GM18951 (cell line): ENCODE data around the gene CARNS1.

Experiments used
- POLR2A ChIP-seq: IDR thresholded peaks from 4 replicates; pipeline ENCODE4 v1.6.1; 2011; ENCODE audit warnings: mild to moderate bottlenecking; ENCODE audit not compliant: insufficient read length, insufficient read depth; ENCODE audit errors: extremely low read depth
- in situ Hi-C: fragments of 300-500 bp; cut with MboI; formaldehyde crosslinking; loops from one replicate; pipeline ENCODE4 v1.12.0; 2022; ENCODE audit warnings: low sequenced_read_pairs, mixed read lengths, inconsistent platforms; ENCODE audit not compliant: unreplicated experiment

CARNS1 gene, protein sequence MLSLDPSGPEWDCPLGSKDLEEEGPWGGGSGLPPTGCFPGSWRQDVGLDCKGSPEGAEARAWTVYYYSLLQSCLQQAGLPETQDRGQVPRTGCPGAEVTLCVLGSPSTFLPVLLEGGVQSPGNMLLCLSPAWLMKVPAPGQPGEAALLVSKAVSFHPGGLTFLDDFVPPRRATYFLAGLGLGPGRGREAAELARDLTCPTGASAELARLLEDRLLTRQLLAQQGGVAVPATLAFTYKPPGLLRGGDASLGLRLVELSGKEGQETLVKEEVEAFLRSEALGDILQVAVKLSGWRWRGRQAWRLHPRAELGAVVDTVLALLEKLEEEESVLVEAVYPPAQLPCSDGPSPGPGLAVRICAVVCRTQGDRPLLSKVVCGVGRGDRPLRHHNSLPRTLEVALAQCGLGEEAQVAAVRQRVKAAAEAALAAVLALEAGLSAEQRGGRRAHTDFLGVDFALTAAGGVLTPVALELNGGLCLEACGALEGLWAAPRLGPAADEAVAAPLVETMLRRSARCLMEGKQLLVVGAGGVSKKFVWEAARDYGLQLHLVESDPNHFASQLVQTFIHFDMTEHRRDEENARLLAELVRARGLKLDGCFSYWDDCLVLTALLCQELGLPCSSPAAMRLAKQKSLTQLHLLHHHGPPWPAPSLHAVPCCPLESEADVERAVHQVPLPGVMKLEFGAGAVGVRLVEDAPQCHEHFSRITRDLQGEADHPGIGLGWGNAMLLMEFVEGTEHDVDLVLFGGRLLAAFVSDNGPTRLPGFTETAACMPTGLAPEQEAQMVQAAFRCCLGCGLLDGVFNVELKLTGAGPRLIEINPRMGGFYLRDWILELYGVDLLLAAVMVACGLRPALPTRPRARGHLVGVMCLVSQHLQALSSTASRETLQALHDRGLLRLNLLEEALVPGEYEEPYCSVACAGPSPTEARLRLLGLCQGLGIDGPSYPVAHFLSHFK

DNA sequence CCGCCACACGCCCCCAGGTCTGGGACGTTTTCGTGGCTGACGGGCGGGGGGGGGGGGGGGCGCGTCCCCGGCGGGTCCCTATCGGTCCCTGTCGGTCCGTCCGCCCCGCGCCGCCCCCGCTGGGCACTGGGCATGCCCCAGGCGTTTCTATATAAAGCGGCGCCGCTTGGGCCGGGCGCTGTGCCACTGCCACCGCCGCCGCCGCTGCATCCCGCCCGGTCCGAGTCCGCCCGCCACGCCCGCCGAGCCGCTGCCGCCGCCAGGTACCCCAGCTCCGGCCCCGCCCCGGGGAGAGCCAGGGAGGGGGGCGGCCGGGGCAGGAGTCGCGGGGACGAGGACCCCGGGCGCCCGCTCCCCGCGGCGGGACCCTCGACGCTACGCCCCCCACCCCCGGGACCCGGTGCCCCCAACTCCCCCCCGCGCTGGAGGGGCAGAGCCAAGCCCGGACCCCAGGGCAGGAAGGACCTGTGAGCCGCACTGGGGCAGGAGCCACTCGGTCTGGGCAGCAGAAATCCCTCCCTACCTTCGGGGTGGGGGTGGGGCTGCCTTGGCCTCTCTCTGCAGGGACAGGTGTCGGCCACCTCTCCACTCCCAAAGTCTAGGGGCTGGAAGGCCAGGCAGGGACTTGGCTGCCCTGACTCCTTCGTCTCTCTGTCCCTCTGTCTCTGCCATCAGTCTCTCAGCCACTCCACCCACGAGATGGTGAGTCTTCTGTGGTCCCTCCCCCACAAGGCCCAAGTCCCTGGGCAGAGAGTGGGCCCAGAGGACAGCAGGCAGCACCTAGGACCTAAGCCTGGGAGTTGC, at the start of gene CARNS1:
TSS of gene CARNS1 (plus strand) at position 178 of the 804 bp plus-strand sequence. CDS start at position 700, 522 bp downstream.
- no peak for TF ChIP-seq POLR2A
- in situ Hi-C loops = no loop called here

DNA sequence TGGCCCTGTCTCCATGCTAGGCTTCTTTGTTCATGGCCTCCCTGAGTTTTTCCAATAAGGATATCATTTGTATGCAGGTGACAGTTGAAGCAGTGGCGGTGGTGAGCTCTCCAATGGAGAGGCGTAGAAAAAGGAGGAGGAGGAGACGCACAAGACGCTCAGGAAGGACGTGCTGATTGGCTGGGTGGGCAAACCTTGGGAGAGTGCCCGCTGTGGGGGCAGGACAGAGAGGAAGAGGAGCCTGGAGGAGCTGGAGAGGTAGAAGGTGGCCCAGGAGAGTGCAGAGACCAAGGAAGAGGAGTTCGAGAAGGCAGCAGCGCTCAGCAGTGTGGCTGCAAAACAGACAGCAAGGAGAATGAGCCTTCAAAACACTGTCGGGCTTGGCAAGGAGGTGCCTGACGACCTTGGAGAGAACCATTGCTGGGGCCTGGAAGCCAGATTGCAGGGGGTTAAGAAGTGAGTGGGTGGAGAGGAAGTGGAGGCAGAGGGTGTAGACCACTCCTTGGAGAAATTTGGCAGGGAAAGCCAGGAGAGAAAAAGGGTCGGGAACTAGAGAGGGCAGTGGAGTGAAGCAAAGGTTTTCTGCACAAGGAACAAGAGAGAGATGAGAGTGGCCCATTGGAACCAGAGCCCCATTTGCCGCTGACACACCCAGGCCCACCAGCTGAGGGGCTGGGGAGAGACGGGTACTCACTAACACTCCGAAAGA, 49.6 kb upstream of the CARNS1 start:
- in situ Hi-C loops = no loop called here
- TF ChIP-seq POLR2A = no peak

DNA sequence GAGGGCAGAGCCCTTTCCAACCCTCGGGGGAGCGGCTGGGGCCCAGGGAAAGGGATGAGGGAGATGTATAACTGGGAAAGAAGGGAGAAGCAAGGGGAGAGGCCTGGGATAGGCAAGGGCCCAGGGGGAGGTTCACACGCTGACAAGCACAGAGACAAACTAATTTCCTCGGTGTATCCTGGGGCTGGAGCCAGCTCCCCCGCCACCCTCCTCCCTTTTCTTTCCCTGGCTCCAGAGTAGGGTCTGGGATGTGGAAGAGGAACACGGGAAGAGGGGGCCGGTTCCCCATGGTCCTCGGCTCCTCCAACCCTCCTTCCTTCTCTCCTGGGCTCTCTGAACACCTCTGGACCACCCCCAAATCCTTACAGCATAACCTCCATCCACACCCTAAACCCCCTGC, 48.9 kb upstream of the CARNS1 start:
- TF ChIP-seq POLR2A = no peak
- in situ Hi-C loops = no loop called here

DNA sequence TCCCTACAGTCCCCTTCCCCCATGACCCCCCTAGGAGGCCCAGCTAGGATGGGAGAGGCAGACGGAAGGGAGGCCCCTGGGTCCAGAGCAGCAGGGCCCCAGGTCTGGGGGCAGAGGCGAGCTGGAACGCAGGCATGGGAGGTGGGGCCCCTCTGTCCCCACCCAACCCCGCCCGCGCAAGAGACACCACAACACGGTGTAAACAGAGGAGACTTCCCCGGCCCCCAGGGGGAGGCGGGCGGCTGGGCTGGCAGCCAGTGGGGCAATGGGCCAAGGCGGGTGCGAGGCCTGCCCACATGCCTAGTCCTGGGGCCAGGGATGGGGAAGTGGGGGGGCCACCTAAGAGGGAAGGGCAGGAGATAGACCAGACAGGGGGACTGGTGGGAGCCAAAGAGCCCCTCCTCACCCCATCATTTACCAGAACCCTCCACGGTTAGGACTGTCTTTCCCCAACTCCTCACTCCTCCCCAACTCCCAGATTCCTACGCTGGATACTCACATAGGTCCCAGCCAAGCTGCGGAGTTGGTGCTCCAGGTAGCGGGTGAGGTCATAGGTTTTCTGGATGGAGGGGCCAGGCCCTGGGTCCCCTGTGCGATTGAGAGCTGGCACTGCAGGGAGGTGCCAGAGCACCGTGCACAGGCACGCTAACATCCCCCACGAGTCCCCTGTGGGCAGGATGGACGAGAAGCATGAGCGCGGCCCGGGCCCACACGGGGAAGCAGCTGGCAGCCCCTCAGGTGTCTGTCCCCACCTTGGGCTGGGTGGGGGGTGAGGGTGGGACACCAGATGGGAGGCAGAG, 48.3 kb upstream of the CARNS1 start:
- in situ Hi-C loops = no loop called here
- no peak for TF ChIP-seq POLR2A

DNA sequence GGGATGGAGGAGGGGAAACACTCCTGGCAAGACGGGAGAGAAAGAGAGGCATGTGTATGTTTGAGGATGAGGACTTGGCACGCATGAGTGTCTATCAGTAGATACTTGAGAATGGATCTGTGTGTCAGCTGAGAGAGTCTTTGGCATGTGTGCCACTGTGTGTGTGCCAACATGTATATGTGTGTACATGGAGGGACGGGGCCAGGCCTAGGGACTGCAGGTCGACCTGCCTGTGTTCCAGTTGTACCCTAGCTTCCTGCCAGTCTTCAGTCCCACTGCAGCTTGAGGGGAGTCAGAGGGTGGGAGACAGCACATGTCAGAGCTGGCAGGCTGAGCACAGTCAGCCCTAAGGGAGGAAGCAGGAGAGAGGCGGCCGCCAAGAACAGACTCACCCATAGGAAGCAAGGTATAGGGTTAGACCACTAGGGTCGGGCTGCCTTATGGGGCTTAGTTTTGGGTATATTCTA, 47.7 kb upstream of the CARNS1 start:
- in situ Hi-C loops = no loop called here
- no peak for TF ChIP-seq POLR2A

DNA sequence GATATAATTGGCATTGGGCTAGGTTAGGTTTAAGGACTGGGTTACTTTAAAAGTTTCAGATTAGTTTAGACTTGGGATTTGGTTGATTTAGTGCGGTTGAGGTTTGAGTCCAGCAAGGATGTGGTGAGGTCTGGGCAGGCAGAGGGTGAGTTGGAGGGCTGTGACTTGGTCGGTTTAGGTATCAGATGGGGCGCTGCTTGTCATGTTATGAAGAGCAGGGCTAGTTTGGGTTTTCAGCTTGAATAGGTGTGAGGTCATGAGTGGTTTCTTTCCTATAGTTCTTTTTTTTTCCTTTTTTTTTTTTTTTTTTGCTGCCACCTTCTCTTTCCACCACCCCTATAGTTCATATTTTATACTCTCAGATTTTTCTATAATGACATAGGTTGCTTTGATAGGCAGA, 46.9 kb upstream of the CARNS1 start:
- no peak for TF ChIP-seq POLR2A
- in situ Hi-C loops = no loop called here

DNA sequence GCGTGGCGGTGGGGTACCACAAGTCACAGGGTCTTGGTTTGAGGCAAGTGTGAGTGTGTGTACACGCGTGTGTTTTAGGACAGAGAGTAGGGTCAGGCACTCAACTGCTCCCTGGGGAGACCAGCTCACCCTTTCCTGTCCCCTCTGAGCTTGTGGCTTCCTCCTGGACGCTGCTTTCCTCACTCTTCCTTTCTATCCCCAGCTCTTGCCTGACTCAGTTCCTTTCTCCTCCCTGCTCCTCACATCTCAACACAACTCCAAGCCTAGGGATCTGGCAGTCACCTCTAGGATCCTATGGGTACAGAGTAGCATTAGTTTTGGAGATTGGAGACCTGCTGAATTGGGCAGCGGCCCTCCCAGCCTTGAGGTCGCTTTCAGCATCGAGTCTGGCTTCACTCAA, 46.2 kb upstream of the CARNS1 start:
- in situ Hi-C loops = no loop called here
- no peak for TF ChIP-seq POLR2A

DNA sequence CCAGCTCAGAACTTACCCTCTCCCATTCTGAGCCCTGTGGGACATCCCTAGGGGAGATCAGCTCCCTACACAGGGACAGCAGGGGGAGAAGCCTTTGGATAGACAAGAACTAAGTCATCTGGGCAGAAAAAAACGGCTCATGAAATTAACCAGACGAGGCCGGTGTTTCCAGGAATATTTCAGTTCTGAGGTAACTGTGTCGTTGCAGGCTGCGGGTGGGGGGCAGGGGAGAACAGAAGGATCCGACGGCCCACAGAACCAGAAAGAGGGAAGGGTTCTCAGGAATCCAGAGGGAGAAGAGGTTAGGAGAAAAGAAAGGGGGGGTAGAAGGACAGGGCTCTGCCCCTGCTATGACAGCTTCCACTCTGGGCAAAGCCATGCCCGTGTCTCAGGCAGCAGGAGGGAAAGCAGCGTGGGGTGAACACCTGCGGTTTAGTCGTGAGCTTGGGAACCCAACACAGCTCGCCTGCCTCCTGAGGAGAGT, 45.6 kb upstream of the CARNS1 start:
- in situ Hi-C loops = no loop called here

DNA sequence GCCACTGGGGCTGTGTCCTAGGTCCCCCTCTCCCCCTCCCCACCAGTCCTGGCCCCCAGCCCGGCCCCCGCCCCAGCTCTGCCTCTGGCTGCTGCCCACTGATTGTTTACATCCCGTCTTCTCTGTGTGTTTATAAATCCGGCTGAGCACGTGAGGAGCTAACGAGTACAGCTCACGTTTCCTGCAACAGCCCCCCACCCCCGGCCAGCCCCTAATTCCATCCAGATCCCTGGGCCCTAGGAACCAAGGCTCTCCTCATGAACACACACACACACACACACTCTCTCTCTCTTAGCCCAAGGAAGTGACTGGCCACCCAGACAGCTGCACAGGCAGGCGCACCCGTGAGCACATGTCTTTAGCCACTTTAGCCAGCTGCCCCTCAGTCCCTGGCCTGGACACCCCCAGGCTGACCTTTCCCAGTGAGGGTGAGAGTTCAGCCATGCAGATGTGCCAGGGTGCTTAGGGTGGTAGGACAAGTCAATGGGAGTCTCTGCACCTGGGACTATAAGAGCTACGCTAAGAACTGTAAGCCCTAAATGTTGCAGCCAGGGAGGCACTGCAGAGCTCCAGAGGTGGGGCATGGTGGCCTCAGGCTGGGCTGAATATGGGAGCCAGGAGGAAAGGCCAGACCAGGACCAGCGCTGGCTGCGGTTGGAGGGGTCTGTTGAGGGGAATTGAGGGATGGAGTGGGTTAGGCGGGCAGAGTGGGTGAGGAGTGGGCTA, 45.0 kb upstream of the CARNS1 start:
- no peak for TF ChIP-seq POLR2A
- in situ Hi-C loops = no loop called here

More for the DNA sequence above, 45.6 kb upstream of the CARNS1 start:
- no peak for TF ChIP-seq POLR2A

DNA sequence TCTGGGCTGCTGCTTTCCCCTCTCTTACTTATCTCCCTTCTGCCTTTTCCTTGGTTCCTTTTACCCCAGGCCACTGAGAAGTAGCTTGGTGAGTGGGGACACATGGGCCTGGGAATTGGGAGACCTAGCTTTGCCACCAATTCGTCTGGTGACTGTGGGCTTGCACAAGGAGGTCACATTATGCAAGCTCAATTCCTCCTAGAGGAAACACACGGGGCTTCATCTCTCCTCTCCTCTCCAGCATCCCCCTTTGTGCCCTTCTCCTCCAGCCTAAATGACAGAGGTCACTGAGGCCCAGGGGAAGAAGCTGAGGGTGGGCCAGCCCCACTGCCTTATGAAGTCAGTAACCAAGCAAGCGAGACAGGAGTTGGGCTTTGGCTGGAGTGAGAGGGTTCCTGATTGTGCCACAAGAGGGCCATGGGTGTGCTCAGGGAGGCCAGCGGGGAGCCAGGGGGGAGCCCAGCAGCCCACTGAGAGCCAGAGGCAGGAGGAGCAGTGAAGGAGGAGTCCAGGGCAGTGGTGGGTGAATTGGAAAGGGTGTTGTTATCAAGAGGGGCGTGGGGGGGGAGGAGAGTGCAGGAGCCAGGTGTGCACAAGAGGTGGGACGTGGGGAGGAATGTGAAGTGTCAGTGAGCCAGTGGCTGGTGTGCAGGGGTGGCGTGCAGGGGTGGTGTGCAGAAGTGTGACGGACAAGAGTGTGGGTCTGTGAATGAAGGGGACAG, 44.1 kb upstream of the CARNS1 start:
- no peak for TF ChIP-seq POLR2A
- in situ Hi-C loops = no loop called here

DNA sequence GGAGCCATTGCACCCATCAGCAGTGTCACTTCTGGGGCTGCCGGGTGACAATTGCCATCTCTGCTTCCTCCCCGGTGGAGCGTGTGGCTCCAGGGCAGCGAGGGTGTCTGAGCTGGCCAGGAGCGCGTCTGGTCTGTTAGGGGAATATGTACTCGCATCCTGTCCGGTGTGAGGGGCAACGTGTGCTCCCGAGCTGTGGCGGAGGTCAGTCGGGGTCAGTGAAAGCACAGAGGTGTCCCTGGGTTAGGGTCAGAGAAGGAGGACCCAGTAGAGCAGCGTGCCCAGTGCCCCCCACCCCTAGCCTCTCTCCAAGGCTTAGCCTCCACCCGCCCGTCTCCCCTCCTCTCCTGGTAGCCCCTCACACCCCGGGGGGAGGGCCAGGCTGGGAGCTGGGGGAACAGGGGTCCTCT, 43.6 kb upstream of the CARNS1 start:
- in situ Hi-C loops = no loop called here
- TF ChIP-seq POLR2A = no peak
